ENCODE results near the gene VGLL2.
"Not testable (repeated sequence)": the region's sequence is repeated elsewhere in the genome, so short reads cannot be mapped to it uniquely, and the experiment has no call there.

VGLL2 gene

GRCh38 chr6:117265410-117266256 is at the start of gene VGLL2:
VGLL2 (plus strand) TSS chr6:117265558; CDS start chr6:117265764, 206 bp downstream.
- DNase-seq (ENCODE audit: low read depth in 2 of 2) = no peak

GRCh38 chr6:117222861-117223260 is 42.5 kb upstream of the VGLL2 start:
- DNase-seq (ENCODE audit: low read depth in 2 of 2) = no peak

- DNase-seq (ENCODE audit: low read depth in 2 of 2) = no peak
These were observed 38.6 kb upstream of the VGLL2 start for GRCh38 chr6:117226778-117227177.

GRCh38 chr6:117227245-117227962 is 38.0 kb upstream of the VGLL2 start:
- no peak for DNase-seq (ENCODE audit: low read depth in 2 of 2)

- DNase-seq (ENCODE audit: low read depth in 2 of 2) = no peak
These were observed 37.2 kb upstream of the VGLL2 start for GRCh38 chr6:117228202-117228601.

- no peak for DNase-seq (ENCODE audit: low read depth in 2 of 2)
These were observed 35.5 kb upstream of the VGLL2 start for GRCh38 chr6:117229870-117230269.

GRCh38 chr6:117231466-117231865 is 33.9 kb upstream of the VGLL2 start:
- DNase-seq (ENCODE audit: low read depth in 2 of 2) = no peak

GRCh38 chr6:117232196-117232595 is 33.2 kb upstream of the VGLL2 start:
- no peak for DNase-seq (ENCODE audit: low read depth in 2 of 2)

- no peak for DNase-seq (ENCODE audit: low read depth in 2 of 2)
These were observed 32.2 kb upstream of the VGLL2 start for GRCh38 chr6:117233145-117233544.

GRCh38 chr6:117237561-117237960 is 27.8 kb upstream of the VGLL2 start:
- no peak for DNase-seq (ENCODE audit: low read depth in 2 of 2)

- DNase-seq (ENCODE audit: low read depth in 2 of 2) = not testable (repeated sequence)
These were observed 20.8 kb upstream of the VGLL2 start for GRCh38 chr6:117244571-117244970.

GRCh38 chr6:117244979-117245378 is 20.4 kb upstream of the VGLL2 start:
- not testable (repeated sequence) for DNase-seq (ENCODE audit: low read depth in 2 of 2)

- DNase-seq (ENCODE audit: low read depth in 2 of 2) = no peak
These were observed 11.6 kb upstream of the VGLL2 start for GRCh38 chr6:117253785-117254184.

GRCh38 chr6:117262799-117263198 is 2.6 kb upstream of the VGLL2 start:
- DNase-seq (ENCODE audit: low read depth in 2 of 2) = no peak

GRCh38 chr6:117263353-117263927 is 1.9 kb upstream of the VGLL2 start:
- no peak for DNase-seq (ENCODE audit: low read depth in 2 of 2)

- no peak for DNase-seq (ENCODE audit: low read depth in 2 of 2)
These were observed 1.0 kb upstream of the VGLL2 start for GRCh38 chr6:117264369-117264691.

GRCh38 chr6:117264692-117265409 is 507 bp upstream of the VGLL2 start:
- DNase-seq (ENCODE audit: low read depth in 2 of 2) = no peak

GRCh38 chr6:117266257-117267053 is 1.1 kb downstream of the VGLL2 start:
- no peak for DNase-seq (ENCODE audit: low read depth in 2 of 2)

- no peak for DNase-seq (ENCODE audit: low read depth in 2 of 2)
These were observed 1.6 kb downstream of the VGLL2 start for GRCh38 chr6:117267054-117267347.

GRCh38 chr6:117267766-117268534 is 2.6 kb downstream of the VGLL2 start:
- no peak for DNase-seq (ENCODE audit: low read depth in 2 of 2)

GRCh38 chr6:117268924-117269323 is 3.6 kb downstream of the VGLL2 start:
- no peak for DNase-seq (ENCODE audit: low read depth in 2 of 2)

Data from stimulated activated CD4-positive, alpha-beta T cell treated with anti-CD3 and anti-CD28 coated beads, Interleukin-15, amount 100 ng/mL, for 48 hours (primary cell).